ENCODE data around the gene TMEM8B. TPM values are rescaled to one million over a fixed set of nuclear protein-coding genes. Genes with fewer than 3 reads are reported as not detected.

The TMEM8B gene
- total RNA-seq, 1 donor from 2014 or later, result 9.0 TPM

DNA sequence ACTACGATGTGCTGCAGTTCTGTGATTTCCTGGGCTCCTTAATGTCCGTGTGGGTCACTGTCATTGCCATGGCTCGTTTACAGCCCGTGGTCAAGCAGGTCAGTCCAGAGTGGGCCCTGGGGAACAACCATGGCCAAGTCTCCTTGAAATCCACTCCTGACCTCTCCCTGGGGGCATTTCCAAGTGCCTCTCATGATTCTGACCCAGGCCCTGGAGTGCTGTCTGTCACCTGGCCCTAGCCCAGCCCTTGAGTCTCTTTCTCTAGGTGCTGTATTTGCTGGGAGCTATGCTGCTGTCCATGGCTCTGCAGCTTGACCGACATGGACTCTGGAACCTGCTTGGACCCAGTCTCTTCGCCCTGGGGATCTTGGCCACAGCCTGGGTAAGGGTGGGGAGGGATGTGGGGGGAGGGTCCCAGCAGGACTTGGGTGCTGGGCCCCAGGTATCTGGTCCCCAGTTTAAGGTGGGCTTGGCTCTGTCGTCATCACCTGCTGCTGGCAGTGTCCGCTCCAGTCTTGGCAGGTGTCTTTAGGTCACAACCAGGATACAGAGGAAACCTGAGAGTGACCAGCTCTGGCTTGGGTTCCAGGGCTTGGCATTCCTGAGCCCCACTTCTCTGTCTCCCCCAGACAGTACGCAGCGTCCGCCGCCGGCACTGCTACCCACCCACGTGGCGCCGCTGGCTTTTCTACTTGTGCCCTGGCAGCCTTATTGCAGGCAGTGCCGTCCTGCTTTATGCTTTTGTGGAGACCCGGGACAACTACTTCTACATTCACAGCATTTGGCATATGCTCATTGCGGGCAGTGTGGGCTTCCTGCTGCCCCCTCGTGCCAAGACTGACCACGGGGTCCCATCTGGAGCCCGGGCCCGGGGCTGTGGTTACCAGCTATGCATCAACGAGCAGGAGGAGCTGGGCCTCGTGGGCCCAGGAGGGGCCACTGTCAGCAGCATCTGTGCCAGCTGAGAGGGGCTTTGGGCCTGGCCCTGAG is 24.1 kb downstream of the TMEM8B start:
- DNase-seq (ENCODE audit: low spot score), result no peak
- H3K27me3 Mint-ChIP-seq (ENCODE audit: unreplicated experiment), result peaks cover 14% of the 10 kb centered on the region
- peaks cover 4% of the 10 kb centered on the region for H3K36me3 Mint-ChIP-seq (ENCODE audit: low read depth, unreplicated experiment)
- TF ChIP-seq, protein P1, sequence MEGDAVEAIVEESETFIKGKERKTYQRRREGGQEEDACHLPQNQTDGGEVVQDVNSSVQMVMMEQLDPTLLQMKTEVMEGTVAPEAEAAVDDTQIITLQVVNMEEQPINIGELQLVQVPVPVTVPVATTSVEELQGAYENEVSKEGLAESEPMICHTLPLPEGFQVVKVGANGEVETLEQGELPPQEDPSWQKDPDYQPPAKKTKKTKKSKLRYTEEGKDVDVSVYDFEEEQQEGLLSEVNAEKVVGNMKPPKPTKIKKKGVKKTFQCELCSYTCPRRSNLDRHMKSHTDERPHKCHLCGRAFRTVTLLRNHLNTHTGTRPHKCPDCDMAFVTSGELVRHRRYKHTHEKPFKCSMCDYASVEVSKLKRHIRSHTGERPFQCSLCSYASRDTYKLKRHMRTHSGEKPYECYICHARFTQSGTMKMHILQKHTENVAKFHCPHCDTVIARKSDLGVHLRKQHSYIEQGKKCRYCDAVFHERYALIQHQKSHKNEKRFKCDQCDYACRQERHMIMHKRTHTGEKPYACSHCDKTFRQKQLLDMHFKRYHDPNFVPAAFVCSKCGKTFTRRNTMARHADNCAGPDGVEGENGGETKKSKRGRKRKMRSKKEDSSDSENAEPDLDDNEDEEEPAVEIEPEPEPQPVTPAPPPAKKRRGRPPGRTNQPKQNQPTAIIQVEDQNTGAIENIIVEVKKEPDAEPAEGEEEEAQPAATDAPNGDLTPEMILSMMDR (IDR thresholded peaks at IDR 0.05; ENCODE audit: unreplicated experiment), result no peak
- no peaks in the 10 kb centered on the region for H3K9me3 Mint-ChIP-seq (ENCODE audit: unreplicated experiment)
- H3K4me3 Mint-ChIP-seq (ENCODE audit: unreplicated experiment), result no peak overlapping the region
- no peak overlapping the region for H3K27ac Mint-ChIP-seq (ENCODE audit: unreplicated experiment)
- H3K4me1 Mint-ChIP-seq (ENCODE audit: unreplicated experiment), result no peaks in the 10 kb centered on the region

DNA sequence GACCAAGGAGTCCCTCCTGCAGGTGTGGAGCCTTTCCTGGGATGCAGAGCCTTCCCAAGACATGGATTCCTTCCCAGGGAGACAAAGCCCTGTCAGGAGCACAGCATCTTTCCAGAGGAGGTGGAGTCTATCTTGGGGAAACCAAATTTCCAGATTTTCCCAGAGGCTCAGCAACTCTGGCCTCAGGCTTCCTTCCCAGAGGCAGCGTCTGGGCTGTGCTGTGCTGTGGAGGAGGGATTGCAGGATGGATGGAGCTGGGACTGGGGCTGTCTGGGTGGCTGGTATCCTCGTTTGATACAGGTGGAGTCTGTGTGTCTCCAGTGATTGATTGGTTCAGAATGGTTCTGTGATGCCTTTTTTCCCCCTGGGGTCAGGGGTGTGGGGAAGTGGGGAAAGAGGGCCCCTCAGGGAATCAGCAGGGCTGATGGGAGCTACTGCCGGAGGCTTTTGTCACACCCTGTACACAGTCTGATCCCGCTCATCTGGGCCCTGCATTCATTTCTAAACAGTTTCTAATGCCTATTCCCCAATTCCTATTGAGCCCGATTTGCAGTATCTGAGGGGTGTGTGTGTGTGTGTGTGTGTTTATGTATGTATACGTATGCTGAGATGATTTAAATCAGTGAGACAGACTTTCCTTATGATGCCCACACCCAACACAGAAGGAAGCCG is 25.2 kb downstream of the TMEM8B start:
- TF ChIP-seq, protein P1 (IDR thresholded peaks at IDR 0.05; ENCODE audit: unreplicated experiment), result no peak
- no peaks in the 10 kb centered on the region for H3K9me3 Mint-ChIP-seq (ENCODE audit: unreplicated experiment)
- peaks cover 4% of the 10 kb centered on the region for H3K36me3 Mint-ChIP-seq (ENCODE audit: low read depth, unreplicated experiment)
- no peak overlapping the region for H3K4me3 Mint-ChIP-seq (ENCODE audit: unreplicated experiment)
- peaks cover 14% of the 10 kb centered on the region for H3K27me3 Mint-ChIP-seq (ENCODE audit: unreplicated experiment)
- H3K4me1 Mint-ChIP-seq (ENCODE audit: unreplicated experiment), result peaks cover 6% of the 10 kb centered on the region
- H3K27ac Mint-ChIP-seq (ENCODE audit: unreplicated experiment), result no peak overlapping the region
- peak; percentile 1 for DNase-seq (ENCODE audit: low spot score)

DNA sequence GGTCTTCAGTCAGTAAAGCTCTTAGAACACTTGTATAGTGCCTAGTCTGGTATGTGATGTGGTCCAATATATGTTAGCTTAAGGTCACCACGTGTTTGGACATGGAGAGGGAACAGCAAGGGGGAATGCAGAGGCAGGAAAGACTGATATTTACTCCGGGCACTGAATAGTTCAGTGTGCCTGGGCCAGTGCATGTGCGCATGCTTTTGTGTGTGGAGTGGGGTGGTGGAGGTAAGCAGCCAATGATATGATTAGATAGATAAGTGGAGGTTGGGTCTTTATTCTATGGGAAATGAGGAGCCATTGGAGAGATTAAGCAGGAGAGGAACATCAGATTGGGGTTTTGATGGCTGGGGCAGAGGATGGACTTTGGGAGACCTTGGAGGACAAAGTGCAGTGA is 27.2 kb downstream of the TMEM8B start:
- Mint-ChIP-seq H3K27me3 (ENCODE audit: unreplicated experiment) (peaks cover 14% of the 10 kb centered on the region), H3K9me3 (ENCODE audit: unreplicated experiment) (no peaks in the 10 kb centered on the region), H3K4me1 (ENCODE audit: unreplicated experiment) (peaks cover 14% of the 10 kb centered on the region), H3K36me3 (ENCODE audit: low read depth, unreplicated experiment) (peaks cover 4% of the 10 kb centered on the region), H3K4me3 (ENCODE audit: unreplicated experiment) (no peak overlapping the region), H3K27ac (ENCODE audit: unreplicated experiment) (no peak overlapping the region)
- TF ChIP-seq, protein P1 (IDR thresholded peaks at IDR 0.05; ENCODE audit: unreplicated experiment), result no peak
- DNase-seq (ENCODE audit: low spot score), result no peak

DNA sequence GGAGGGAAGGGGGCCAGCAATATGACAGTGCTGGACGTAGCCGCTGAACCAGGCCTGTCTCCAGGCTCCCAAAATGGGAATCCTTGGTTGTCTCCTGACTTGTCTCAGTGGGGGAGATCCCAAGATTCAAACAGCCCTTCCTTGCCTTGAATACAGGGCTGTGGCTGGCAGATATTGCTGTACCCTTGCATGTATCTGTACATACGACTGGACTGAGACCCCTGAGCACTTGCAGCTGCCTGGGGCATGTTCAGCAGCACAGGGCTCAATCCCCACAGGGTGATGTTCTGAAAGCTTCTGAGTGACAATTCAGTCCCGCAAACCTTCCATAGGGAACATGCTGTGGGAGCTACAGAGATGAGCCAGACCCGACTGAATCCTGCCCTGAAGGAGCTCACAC is 27.9 kb downstream of the TMEM8B start:
- Mint-ChIP-seq H3K27ac (ENCODE audit: unreplicated experiment) (no peak overlapping the region), H3K36me3 (ENCODE audit: low read depth, unreplicated experiment) (peaks cover 4% of the 10 kb centered on the region), H3K27me3 (ENCODE audit: unreplicated experiment) (peaks cover 19% of the 10 kb centered on the region), H3K4me3 (ENCODE audit: unreplicated experiment) (no peak overlapping the region), H3K4me1 (ENCODE audit: unreplicated experiment) (peaks cover 14% of the 10 kb centered on the region), H3K9me3 (ENCODE audit: unreplicated experiment) (no peaks in the 10 kb centered on the region)
- DNase-seq (ENCODE audit: low spot score), result no peak
- TF ChIP-seq, protein P1 (IDR thresholded peaks at IDR 0.05; ENCODE audit: unreplicated experiment), result no peak
